Measurements from ENCODE around the gene KATNA1. TPM values are rescaled to one million over a fixed set of nuclear protein-coding genes. Genes with fewer than 3 reads are reported as not detected.

Gene KATNA1
- total RNA-seq, 1 donor from 2014 or later, result 15.0 TPM

- no peak for DNase-seq (ENCODE audit: low read depth, low spot score)
- H3K4me1 Mint-ChIP-seq, result no peaks in the 10 kb centered on the region
- TF ChIP-seq CTCF (conservative IDR thresholded peaks at IDR 0.05), result no peak
- H3K27me3 Mint-ChIP-seq (ENCODE audit: low read depth), result no peaks in the 10 kb centered on the region
- H3K36me3 Mint-ChIP-seq (ENCODE audit: low read depth), result peaks cover 20% of the 10 kb centered on the region
- H3K27ac Mint-ChIP-seq (ENCODE audit: unreplicated experiment), result no peak overlapping the region
- H3K4me3 Mint-ChIP-seq, result no peak overlapping the region
- H3K9me3 Mint-ChIP-seq, result no peaks in the 10 kb centered on the region
Observed at GRCh38 chr6:149660028-149660427, 11.5 kb upstream of the KATNA1 start.

GRCh38 chr6:149657441-149657840, 8.9 kb upstream of the KATNA1 start:
- no peaks in the 10 kb centered on the region for H3K4me1 Mint-ChIP-seq
- no peak for DNase-seq (ENCODE audit: low read depth, low spot score)
- H3K9me3 Mint-ChIP-seq, result no peaks in the 10 kb centered on the region
- H3K4me3 Mint-ChIP-seq, result no peak overlapping the region
- H3K36me3 Mint-ChIP-seq (ENCODE audit: low read depth), result peaks cover 17% of the 10 kb centered on the region
- TF ChIP-seq CTCF (conservative IDR thresholded peaks at IDR 0.05), result no peak
- no peaks in the 10 kb centered on the region for H3K27me3 Mint-ChIP-seq (ENCODE audit: low read depth)
- no peak overlapping the region for H3K27ac Mint-ChIP-seq (ENCODE audit: unreplicated experiment)

GRCh38 chr6:149651056-149651455, 2.5 kb upstream of the KATNA1 start:
- Mint-ChIP-seq H3K36me3 (ENCODE audit: low read depth) (peaks cover 2% of the 10 kb centered on the region), H3K4me1 (peaks cover 18% of the 10 kb centered on the region), H3K27ac (ENCODE audit: unreplicated experiment) (no peak overlapping the region), H3K27me3 (ENCODE audit: low read depth) (peaks cover 15% of the 10 kb centered on the region), H3K4me3 (peak overlapping the region; percentile 44), H3K9me3 (no peaks in the 10 kb centered on the region)
- no peak for DNase-seq (ENCODE audit: low read depth, low spot score)
- TF ChIP-seq CTCF (conservative IDR thresholded peaks at IDR 0.05), result no peak

GRCh38 chr6:149646599-149646998, 1.9 kb downstream of the KATNA1 start:
- Mint-ChIP-seq H3K4me1 (peaks cover 20% of the 10 kb centered on the region), H3K9me3 (peaks cover under 1% of the 10 kb centered on the region), H3K27me3 (ENCODE audit: low read depth) (peaks cover 16% of the 10 kb centered on the region), H3K36me3 (ENCODE audit: low read depth) (peaks cover 4% of the 10 kb centered on the region), H3K4me3 (peak overlapping the region; percentile 47), H3K27ac (ENCODE audit: unreplicated experiment) (no peak overlapping the region)
- TF ChIP-seq CTCF (conservative IDR thresholded peaks at IDR 0.05), result no peak
- DNase-seq (ENCODE audit: low read depth, low spot score), result no peak

GRCh38 chr6:149642829-149643580, 5.5 kb downstream of the KATNA1 start:
- H3K36me3 Mint-ChIP-seq (ENCODE audit: low read depth), result peaks cover 5% of the 10 kb centered on the region
- TF ChIP-seq CTCF (conservative IDR thresholded peaks at IDR 0.05), result no peak
- no peak for DNase-seq (ENCODE audit: low read depth, low spot score)
- no peak overlapping the region for H3K27ac Mint-ChIP-seq (ENCODE audit: unreplicated experiment)
- H3K9me3 Mint-ChIP-seq, result peaks cover 2% of the 10 kb centered on the region
- H3K4me1 Mint-ChIP-seq, result peaks cover 14% of the 10 kb centered on the region
- H3K4me3 Mint-ChIP-seq, result no peak overlapping the region
- peaks cover 16% of the 10 kb centered on the region for H3K27me3 Mint-ChIP-seq (ENCODE audit: low read depth)

Data from neural crest cell (in vitro differentiated cells).